Measurements from ENCODE around the gene CAMK1. TPM values are rescaled to one million over a fixed set of nuclear protein-coding genes. Genes with fewer than 3 reads are reported as not detected.
A peak's percentile ranks its signal among the peaks of the same experiment; 100 is the strongest.

CAMK1 gene
- total and polyA plus RNA-seq, 2 of the 4 experiments (the other 2 are of a cell fraction): 33.3 to 36.4 TPM

GRCh38 chr3:9792405-9793160 lies 22.8 kb upstream of the CAMK1 start, which contains the start of the genes ARPC4 and TADA3:
TSS of gene ARPC4 (plus strand) at chr3:9793082. CDS start at chr3:9793122, 40 bp downstream.
TSS of gene TADA3 (minus strand) at chr3:9792473. CDS start at chr3:9791466, 1,007 bp downstream.
- H4K20me1 ChIP-seq (ENCODE audit: insufficient read depth, low read length): peaks cover 25% of the 10 kb centered on the region; the same call in 1 of the 2 replicates
- peak within 1 kb of the TSS; percentile 99 for H2BK20ac ChIP-seq (ENCODE audit: low read depth, low read length)
- peak within 1 kb of the TSS; percentile 92 for H3K18ac ChIP-seq (ENCODE audit: low read depth, low read length)
- intact Hi-C loops (cut with micrococcal nuclease) (loop anchor here (5.0 kb wide), 1 partner anchor 60 kb away; the partner anchor contains the start of gene BRPF1), dilution Hi-C loops (cut with HindIII; ENCODE audit: low sequenced_read_pairs, unreplicated experiment) (no loop called here), in situ Hi-C loops (cut with MboI; ENCODE audit: low sequenced_read_pairs) (no loop called here)
- 0% methylated on average over 15 of the region's 65 CpGs; no CpG with 5 or more reads in 1 of the 2 experiments for WGBS, 2 experiments (ENCODE audit: extremely low coverage in 2 of 2, insufficient read length in 1 of 2)
- DNase-seq (peak; percentile 96), ATAC-seq (ENCODE audit: low read depth) (peak; percentile 89)
- H3K4me1 ChIP-seq (ENCODE audit: control insufficient read depth, insufficient read depth, low read length): peaks cover 9% of the 10 kb centered on the region
- peak within 1 kb of the TSS; percentile 88 to 100 for H4K8ac ChIP-seq (ENCODE audit: low read depth in 2 of 2, low read length in 2 of 2)
- peaks cover 34 to 54% of the 10 kb centered on the region in 2 experiments for H3K79me1 ChIP-seq (ENCODE audit: low read depth in 1 of 2, low read length in 2 of 2)
- peak within 1 kb of the TSS; percentile 92 for H4K5ac ChIP-seq (ENCODE audit: low read depth, low read length)
- peak within 1 kb of the TSS; percentile 100 for H3K4ac ChIP-seq (ENCODE audit: low read depth, low read length)
- H2AK9ac ChIP-seq (replicated peaks; ENCODE audit: low read depth, low read length, poor library complexity): peak within 1 kb of the TSS; percentile 95
- peak within 1 kb of the TSS; percentile 95 for H2BK5ac ChIP-seq (ENCODE audit: low read depth, low read length, poor library complexity, severe bottlenecking)
- peak within 1 kb of the TSS; percentile 100 for H2BK120ac ChIP-seq (ENCODE audit: low read depth, low read length)
- ChIA-PET CTCF (interaction anchor here (0.9 kb wide), 1 partner anchor 77 kb away, joined by 5 read pairs; no protein-coding TSS in a partner anchor), POLR2A (ENCODE audit: unreplicated experiment) (interaction anchor here (0.5 kb wide), 1 partner anchor 34 kb away, joined by 3 read pairs; no protein-coding TSS in a partner anchor)
- H3K4me2 ChIP-seq (ENCODE audit: low read depth, low read length): peak within 1 kb of the TSS; percentile 94
- BruUV-seq (replicated peaks): no TSS peak
- peak within 1 kb of the TSS; percentile 95 for H2BK15ac ChIP-seq (ENCODE audit: low read depth, low read length)
- H3K9ac ChIP-seq (ENCODE audit: low read depth, low read length): peak within 1 kb of the TSS; percentile 96
- peak within 1 kb of the TSS; percentile 99 for H4K91ac ChIP-seq (ENCODE audit: insufficient read depth, low read depth, low read length)
- no peaks in the 10 kb centered on the region for H3K27me3 ChIP-seq (ENCODE audit: control insufficient read depth, insufficient read depth, low read length)
- peak within 1 kb of the TSS; percentile 88 for H3K4me3 ChIP-seq (ENCODE audit: insufficient read depth, low read depth, low read length)
- H3K56ac ChIP-seq (ENCODE audit: extremely low read depth, insufficient read depth, low read length): peak within 1 kb of the TSS; percentile 100
- H3K27ac ChIP-seq (ENCODE audit: insufficient read depth, low read length): peak within 1 kb of the TSS; percentile 95
- peaks cover 19% of the 10 kb centered on the region for H3K9me1 ChIP-seq (ENCODE audit: insufficient read depth, low read length)
- peak within 1 kb of the TSS; percentile 99 for H3K23ac ChIP-seq (ENCODE audit: low read depth, low read length)
- H2AFZ ChIP-seq (replicated peaks; ENCODE audit: low read length, poor library complexity): peak within 1 kb of the TSS; percentile 94
- H2AK5ac ChIP-seq (ENCODE audit: low read depth, low read length): peak within 1 kb of the TSS; percentile 100
- peak within 1 kb of the TSS; percentile 100 for H3K14ac ChIP-seq (replicated peaks; ENCODE audit: low read depth, low read length)
- no peaks in the 10 kb centered on the region for H3K9me3 ChIP-seq (ENCODE audit: control insufficient read depth, insufficient read depth, low read length)
- peaks cover 31% of the 10 kb centered on the region for H3K36me3 ChIP-seq (ENCODE audit: control insufficient read depth, insufficient read depth, low read length)
- TF ChIP-seq RAD21 (IDR thresholded peaks at IDR 0.05; ENCODE audit: low read length) (no peak), ELK1 (IDR thresholded peaks at IDR 0.05; ENCODE audit: borderline replicate concordance, low read depth, low read length) (peak; percentile 86; the same call in 1 of the 2 replicates), MAFK (IDR thresholded peaks at IDR 0.05; ENCODE audit: low read depth, low read length) (no peak), CTCF (conservative IDR thresholded peaks at IDR 0.05; ENCODE audit: low read depth, low read length) (no peak), POLR2A (IDR thresholded peaks at IDR 0.05; ENCODE audit: low read depth, low read length) (peak; percentile 94), CEBPB (IDR thresholded peaks at IDR 0.05; ENCODE audit: low read depth, low read length) (no peak), RFX5 (IDR thresholded peaks at IDR 0.05; ENCODE audit: low read depth, low read length) (no peak), MXI1 (IDR thresholded peaks at IDR 0.05; ENCODE audit: borderline replicate concordance, low read depth, low read length) (no peak), SMC3 (IDR thresholded peaks at IDR 0.05; ENCODE audit: low read depth, low read length) (no peak), BHLHE40 (IDR thresholded peaks at IDR 0.05; ENCODE audit: low read depth, low read length) (peak; percentile 98), USF2 (IDR thresholded peaks at IDR 0.05; ENCODE audit: low read depth, low read length) (no peak), FOS (IDR thresholded peaks at IDR 0.05; ENCODE audit: low read depth, low read length) (no peak), MAZ (IDR thresholded peaks at IDR 0.05; ENCODE audit: borderline replicate concordance, low read depth, low read length) (peak; percentile 78), NFE2L2 (IDR thresholded peaks at IDR 0.05; ENCODE audit: low read depth, low read length) (no peak)

All from IMR-90 (cell line).